ENCODE results near the gene PPP2R3A.

DNA sequence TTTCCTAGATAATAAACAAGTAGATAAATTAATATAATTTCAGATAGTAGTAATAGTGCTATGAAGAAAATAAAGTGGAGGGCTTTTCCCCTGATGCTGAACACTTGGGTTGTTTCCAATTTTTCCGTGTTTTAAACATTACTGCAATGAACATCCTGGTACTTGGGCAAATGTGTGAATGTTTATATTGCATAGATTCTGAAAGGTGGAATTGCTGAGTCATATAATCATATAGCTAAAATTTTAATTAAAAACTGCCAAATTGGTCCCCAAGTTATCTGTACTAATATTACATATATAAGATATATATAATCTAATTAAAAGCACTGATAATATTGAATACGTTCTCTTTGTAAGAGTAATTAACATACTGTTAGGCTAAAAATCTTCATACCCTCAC lies 10.0 kb downstream of the PPP2R3A start:
- no peak for TF ChIP-seq POLR2A (IDR thresholded peaks at IDR 0.05)
- TF ChIP-seq, protein P1, sequence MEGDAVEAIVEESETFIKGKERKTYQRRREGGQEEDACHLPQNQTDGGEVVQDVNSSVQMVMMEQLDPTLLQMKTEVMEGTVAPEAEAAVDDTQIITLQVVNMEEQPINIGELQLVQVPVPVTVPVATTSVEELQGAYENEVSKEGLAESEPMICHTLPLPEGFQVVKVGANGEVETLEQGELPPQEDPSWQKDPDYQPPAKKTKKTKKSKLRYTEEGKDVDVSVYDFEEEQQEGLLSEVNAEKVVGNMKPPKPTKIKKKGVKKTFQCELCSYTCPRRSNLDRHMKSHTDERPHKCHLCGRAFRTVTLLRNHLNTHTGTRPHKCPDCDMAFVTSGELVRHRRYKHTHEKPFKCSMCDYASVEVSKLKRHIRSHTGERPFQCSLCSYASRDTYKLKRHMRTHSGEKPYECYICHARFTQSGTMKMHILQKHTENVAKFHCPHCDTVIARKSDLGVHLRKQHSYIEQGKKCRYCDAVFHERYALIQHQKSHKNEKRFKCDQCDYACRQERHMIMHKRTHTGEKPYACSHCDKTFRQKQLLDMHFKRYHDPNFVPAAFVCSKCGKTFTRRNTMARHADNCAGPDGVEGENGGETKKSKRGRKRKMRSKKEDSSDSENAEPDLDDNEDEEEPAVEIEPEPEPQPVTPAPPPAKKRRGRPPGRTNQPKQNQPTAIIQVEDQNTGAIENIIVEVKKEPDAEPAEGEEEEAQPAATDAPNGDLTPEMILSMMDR (IDR thresholded peaks at IDR 0.05): no peak

Measured in body of pancreas (tissue), 4 donors.